H7 (cell line): ENCODE measurements around the gene TMEM269. TPM values are rescaled to one million over a fixed set of nuclear protein-coding genes. Genes with fewer than 3 reads are reported as not detected.
A peak's percentile ranks its signal among the peaks of the same experiment; 100 is the strongest.

Experiments
- DNase-seq: peaks from one replicate; pipeline ENCODE4 v3.0.0; 2012
- H3K27me3 ChIP-seq: 2 replicates; pipeline ENCODE4 v1.6.0; 2011; ENCODE audit warnings: mild to moderate bottlenecking, low read length; ENCODE audit not compliant: control insufficient read depth, insufficient read depth
- H3K36me3 ChIP-seq: replicated peaks from 2 replicates; pipeline ENCODE4 v1.5.1; 2011; ENCODE audit warnings: low read length; ENCODE audit not compliant: control insufficient read depth, insufficient read depth
- H3K4me3 ChIP-seq: 2 replicates; pipeline ENCODE4 v1.5.1; 2011; ENCODE audit warnings: low read depth, mild to moderate bottlenecking, control low read depth, low read length, moderate library complexity; ENCODE audit not compliant: insufficient read depth
- total RNA-seq: library from RNA; depleted of rRNA; stranded (reverse); fragments of >200 nt; shearing (Covaris generic); gene quantifications from 2 replicates; pipeline ENCODE4 v1.2.3, GENCODE V29; 2014

Gene TMEM269
- total RNA-seq, 1 experiment from 2014 or later, result 1.1 TPM

DNA sequence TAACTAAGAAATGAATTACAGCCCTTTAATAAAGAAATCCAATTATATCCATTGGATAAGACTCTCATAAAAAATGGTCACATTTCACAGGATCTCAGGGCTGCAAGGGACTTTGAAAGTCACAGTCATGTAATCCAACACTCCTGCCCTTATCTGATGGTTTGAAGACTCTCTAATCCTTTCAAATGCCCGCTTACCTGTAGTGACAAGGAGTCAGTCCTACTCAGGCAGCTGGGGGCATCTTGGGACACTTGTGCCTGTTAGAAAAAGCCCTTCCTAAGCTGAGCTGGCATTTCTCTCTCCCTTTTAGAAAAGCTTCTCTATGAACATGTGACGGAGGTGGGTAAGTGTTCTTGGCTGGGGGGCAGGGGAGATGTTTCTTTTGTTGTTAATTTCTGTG, 50.6 kb downstream of the TMEM269 start:
- no peaks in the 10 kb centered on the region for H3K27me3 ChIP-seq
- no peaks in the 10 kb centered on the region for H3K36me3 ChIP-seq
- no peak overlapping the region for H3K4me3 ChIP-seq
- no peak for DNase-seq

GRCh38 chr1:42837709-42838108, 52.9 kb downstream of the TMEM269 start:
- Histone ChIP-seq H3K27me3 (no peaks in the 10 kb centered on the region), H3K4me3 (no peak overlapping the region), H3K36me3 (no peaks in the 10 kb centered on the region)
- no peak for DNase-seq

- Histone ChIP-seq H3K27me3 (no peaks in the 10 kb centered on the region), H3K36me3 (no peaks in the 10 kb centered on the region), H3K4me3 (no peak overlapping the region)
- no peak for DNase-seq
Observed at GRCh38 chr1:42838482-42839190, 53.8 kb downstream of the TMEM269 start.

DNA sequence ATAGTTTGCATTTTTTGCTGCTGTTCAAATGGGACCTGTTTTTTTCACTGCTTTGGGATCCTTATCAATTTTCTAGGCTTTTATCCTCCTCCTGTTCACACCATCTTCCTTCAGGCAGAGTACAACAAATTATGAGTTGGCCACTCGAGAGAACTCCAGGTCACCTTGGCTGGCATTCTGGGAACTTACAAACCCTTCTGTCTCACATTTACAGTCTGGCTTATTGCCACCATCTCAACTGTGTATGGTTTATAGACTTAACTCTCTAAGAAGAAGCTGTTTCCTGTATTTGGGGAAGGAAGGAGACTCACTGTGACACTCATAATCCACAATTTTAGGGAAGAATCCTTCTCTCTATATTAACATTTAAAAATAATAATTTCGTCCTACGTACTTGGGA, 56.2 kb downstream of the TMEM269 start:
- DNase-seq, result no peak
- Histone ChIP-seq H3K4me3 (no peak overlapping the region), H3K27me3 (no peaks in the 10 kb centered on the region; the same call in 1 of the 2 replicates), H3K36me3 (no peaks in the 10 kb centered on the region)

DNA sequence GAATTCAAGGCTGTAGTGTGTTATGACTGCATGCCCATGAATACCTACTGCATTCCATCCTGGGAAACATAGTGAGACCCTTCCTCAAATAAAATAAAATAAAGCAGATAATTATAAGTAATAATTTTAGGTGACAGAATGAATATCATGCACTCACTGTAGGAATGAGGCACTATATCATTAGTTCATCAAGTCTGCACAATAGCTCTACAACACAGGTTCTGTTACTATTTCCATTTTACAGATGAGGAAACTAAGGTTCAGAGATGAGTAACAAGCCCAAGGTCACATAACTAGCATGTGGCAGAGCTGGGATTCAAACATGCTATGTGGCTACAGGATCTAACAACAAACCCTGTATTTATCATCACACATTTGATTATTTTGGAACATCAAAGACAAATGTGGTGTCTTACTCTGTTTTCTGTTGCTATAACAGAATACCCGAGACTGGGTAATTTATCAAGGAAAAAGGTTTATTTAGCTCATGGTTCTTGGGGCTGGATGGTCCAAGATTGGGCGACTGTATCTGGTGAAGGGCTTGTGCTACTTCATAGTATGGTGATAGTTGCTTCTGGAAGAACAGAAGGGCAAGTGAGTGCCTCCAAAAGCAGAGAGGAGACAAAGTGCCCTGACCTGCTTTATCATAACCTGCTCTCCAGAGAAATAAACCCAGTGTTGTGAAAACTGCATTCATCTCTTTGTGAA, 56.8 kb downstream of the TMEM269 start:
- no peaks in the 10 kb centered on the region for H3K36me3 ChIP-seq
- DNase-seq, result no peak
- H3K27me3 ChIP-seq, result no peaks in the 10 kb centered on the region; the same call in 1 of the 2 replicates
- no peak overlapping the region for H3K4me3 ChIP-seq

DNA sequence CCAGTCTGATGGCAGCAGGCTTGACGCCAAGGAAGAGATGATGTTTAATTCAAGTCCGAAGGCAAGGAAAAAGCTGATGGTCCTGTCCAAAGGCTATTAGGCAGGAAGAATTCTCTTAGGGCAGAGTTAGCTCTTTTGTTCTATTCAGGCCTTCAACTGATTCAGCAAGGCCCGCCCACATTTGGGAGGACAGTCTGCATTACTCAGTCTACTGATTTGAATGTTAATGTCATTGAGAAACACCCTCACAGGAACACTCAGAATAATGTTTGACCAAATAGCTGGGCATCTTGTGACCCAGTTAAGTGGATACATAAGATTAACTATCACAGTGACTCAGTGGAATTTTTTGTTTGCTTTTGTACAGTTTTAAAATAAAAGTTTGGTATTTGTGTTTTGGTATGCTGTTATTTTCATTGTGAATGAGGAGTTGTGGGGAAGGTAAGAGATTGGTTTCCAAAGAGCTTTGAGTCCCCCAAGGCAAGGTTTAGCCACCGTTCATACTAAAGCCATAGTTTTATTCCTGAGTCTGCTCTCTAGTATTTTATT, 59.9 kb downstream of the TMEM269 start:
- Histone ChIP-seq H3K27me3 (no peaks in the 10 kb centered on the region; the same call in 1 of the 2 replicates), H3K4me3 (no peak overlapping the region), H3K36me3 (peaks cover 2% of the 10 kb centered on the region)
- no peak for DNase-seq

DNA sequence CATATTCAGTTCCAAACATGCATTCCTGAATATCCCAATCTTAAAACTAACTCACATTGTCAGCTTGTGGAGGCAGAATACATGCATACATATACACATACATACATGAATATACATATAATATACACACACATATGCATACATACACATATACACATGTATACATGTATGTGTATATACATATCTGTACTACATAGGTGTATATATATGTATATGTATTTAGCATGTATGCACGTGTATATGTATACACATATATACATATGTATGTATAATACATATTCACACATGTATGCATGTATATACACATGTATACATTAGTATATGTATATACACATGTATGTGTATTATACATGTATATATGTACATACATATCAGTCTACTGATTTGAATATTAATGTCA, 60.4 kb downstream of the TMEM269 start:
- no peaks in the 10 kb centered on the region; the same call in 1 of the 2 replicates for H3K27me3 ChIP-seq
- DNase-seq, result no peak
- peaks cover 2% of the 10 kb centered on the region for H3K36me3 ChIP-seq
- H3K4me3 ChIP-seq, result no peak overlapping the region

- peak overlapping the region; percentile 48 for H3K4me3 ChIP-seq
- peaks cover 4% of the 10 kb centered on the region for H3K36me3 ChIP-seq
- H3K27me3 ChIP-seq, result no peaks in the 10 kb centered on the region; the same call in 1 of the 2 replicates
- peak; percentile 44 for DNase-seq
Observed at GRCh38 chr1:42845866-42846256, 61.1 kb downstream of the TMEM269 start.

GRCh38 chr1:42846257-42847110, 61.7 kb downstream of the TMEM269 start, which contains the start of gene ZNF691:
ZNF691 (plus strand) TSS chr1:42846613; CDS start chr1:42849659, 3,046 bp downstream.
- H3K4me3 ChIP-seq, result peak within 1 kb of the TSS; percentile 81
- H3K27me3 ChIP-seq, result no peaks in the 10 kb centered on the region; the same call in 1 of the 2 replicates
- peaks cover 10% of the 10 kb centered on the region for H3K36me3 ChIP-seq
- peak; percentile 98 for DNase-seq

DNA sequence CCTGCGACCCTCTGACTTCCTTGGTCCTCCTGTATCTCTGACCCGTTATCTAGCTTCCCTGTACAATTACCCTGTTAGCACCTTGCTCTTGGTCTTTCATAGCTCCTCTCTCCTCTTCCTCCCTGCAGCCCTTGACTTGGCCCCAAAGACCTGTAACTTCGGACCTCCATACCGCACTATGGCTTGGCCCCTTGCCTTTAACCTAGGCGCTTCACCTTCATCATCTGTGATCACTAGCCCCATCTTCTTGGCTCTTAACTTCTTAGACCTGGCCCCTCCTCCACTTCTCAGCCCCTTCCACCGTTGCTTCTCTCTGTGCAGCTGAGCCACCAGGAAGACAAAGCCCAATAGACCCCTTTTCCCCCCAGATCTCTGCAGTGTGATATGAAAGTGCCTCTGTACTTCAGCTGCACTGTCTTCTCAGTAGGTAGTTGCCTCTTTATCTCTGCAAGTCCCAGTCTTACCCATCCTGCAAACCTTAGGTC, 62.4 kb downstream of the TMEM269 start:
- H3K36me3 ChIP-seq, result peaks cover 16% of the 10 kb centered on the region
- H3K27me3 ChIP-seq, result no peaks in the 10 kb centered on the region; the same call in 1 of the 2 replicates
- DNase-seq, result no peak
- peak overlapping the region; percentile 81 for H3K4me3 ChIP-seq

DNA sequence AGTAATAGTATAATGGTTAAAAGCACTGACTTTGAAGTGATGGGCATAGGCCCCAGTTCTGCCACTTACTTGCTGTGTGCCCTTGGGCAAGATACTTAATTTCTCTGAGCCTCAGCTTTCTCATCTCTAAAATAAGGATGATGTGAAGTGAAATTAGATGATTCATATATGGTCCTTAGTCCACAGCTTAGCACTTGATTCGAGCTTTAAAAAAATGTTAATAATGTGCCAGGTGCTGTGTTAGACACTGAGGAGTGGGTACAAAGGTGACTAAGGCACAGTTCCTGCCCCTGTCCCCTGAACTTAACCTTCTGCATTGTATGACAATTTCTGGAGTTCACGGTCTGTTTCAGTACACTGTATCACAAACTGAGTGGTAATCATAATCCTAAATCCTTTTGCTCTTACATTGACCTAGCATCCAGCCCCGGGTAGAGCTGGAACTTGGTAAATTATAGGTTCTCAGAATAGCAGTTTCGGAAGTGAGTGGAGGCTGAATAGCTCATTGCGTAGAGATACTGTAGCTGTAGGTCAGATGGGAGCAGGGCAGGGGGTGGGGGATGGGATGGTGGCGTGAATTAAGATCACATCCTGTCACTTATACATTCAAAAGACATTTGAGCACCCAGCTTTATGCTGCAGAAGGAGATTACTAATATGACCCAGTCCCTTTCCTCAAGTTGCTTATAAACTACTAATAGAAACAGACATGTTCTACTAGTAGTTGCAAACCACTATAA, 63.1 kb downstream of the TMEM269 start:
- no peak overlapping the region for H3K4me3 ChIP-seq
- no peaks in the 10 kb centered on the region; the same call in 1 of the 2 replicates for H3K27me3 ChIP-seq
- no peak for DNase-seq
- peaks cover 16% of the 10 kb centered on the region for H3K36me3 ChIP-seq

DNA sequence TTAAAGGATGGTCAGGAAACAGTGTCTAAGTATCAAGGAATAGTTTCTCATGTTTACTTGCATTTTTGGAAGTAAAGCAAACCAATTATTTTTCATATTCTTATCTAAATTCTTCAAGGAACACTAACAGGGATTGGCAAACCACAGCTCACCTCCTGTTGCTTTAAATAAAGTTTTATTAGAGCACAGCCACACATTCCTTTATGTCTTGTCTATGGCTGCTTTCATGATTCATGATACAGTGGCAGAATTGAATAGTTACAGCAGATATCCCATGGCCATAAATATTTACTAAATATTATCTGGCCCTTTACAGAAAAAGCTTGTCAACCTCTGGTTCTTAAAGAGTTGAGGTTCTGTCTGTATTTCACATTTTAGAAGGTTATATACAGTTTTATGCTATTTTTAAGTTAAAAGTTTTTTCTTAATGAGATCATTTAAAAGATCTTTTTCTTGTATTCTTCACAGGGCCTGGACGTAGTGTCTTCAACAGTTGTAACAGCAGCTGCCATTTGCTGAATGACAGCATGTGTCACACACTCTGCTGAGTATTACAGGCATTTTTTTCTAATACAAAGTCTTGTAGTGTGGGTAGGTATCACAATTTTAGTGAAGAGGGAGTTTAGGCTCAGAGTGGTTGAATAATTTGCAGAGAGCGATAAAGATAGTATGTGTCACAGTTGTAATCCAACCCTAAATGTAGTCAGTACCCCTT, 64.2 kb downstream of the TMEM269 start:
- Histone ChIP-seq H3K27me3 (no peaks in the 10 kb centered on the region; the same call in 1 of the 2 replicates), H3K4me3 (no peak overlapping the region), H3K36me3 (peaks cover 16% of the 10 kb centered on the region)
- no peak for DNase-seq

- Histone ChIP-seq H3K36me3 (peaks cover 16% of the 10 kb centered on the region), H3K4me3 (no peak overlapping the region), H3K27me3 (no peaks in the 10 kb centered on the region; the same call in 1 of the 2 replicates)
- no peak for DNase-seq
Observed at GRCh38 chr1:42849944-42850343, 65.2 kb downstream of the TMEM269 start.
